GM10847 (cell line): ENCODE results near the gene BIRC6.
A peak's percentile ranks its signal among the peaks of the same experiment; 100 is the strongest.

Experiments used
- POLR2A ChIP-seq: IDR thresholded peaks from 2 replicates; pipeline ENCODE4 v1.6.1; 2011; ENCODE audit not compliant: insufficient read length; ENCODE audit errors: extremely low read depth

Gene BIRC6

GRCh38 chr2:32622570-32623310 is 265.9 kb downstream of the BIRC6 start:
- TF ChIP-seq POLR2A = no peak

- TF ChIP-seq POLR2A = no peak
Measured at GRCh38 chr2:32623311-32623706, 266.5 kb downstream of the BIRC6 start.

- no peak for TF ChIP-seq POLR2A
Measured at GRCh38 chr2:32624812-32625211, 268.0 kb downstream of the BIRC6 start.

GRCh38 chr2:32626639-32627221 is 269.9 kb downstream of the BIRC6 start:
- TF ChIP-seq POLR2A = no peak

- TF ChIP-seq POLR2A = no peak
Measured at GRCh38 chr2:32627441-32627813, 270.6 kb downstream of the BIRC6 start.

GRCh38 chr2:32627814-32628579 is 271.2 kb downstream of the BIRC6 start, which contains the start of gene TTC27:
TSS of gene TTC27 (plus strand) at chr2:32628050. CDS start at chr2:32628293, 243 bp downstream.
- peak; percentile 61 for TF ChIP-seq POLR2A

GRCh38 chr2:32632089-32632488 is 275.3 kb downstream of the BIRC6 start:
- no peak for TF ChIP-seq POLR2A

GRCh38 chr2:32633040-32633439 is 276.2 kb downstream of the BIRC6 start:
- TF ChIP-seq POLR2A = no peak

- TF ChIP-seq POLR2A = no peak
Measured at GRCh38 chr2:32641180-32641579, 284.4 kb downstream of the BIRC6 start.

- TF ChIP-seq POLR2A = no peak
Measured at GRCh38 chr2:32647180-32647651, 290.4 kb downstream of the BIRC6 start.

- TF ChIP-seq POLR2A = no peak
Measured at GRCh38 chr2:32652555-32653209, 295.9 kb downstream of the BIRC6 start.

GRCh38 chr2:32656069-32656468 is 299.2 kb downstream of the BIRC6 start:
- no peak for TF ChIP-seq POLR2A

- no peak for TF ChIP-seq POLR2A
Measured at GRCh38 chr2:32663864-32664263, 307.0 kb downstream of the BIRC6 start.

- no peak for TF ChIP-seq POLR2A
Measured at GRCh38 chr2:32666704-32667103, 309.9 kb downstream of the BIRC6 start.

GRCh38 chr2:32668254-32668653 is 311.4 kb downstream of the BIRC6 start:
- TF ChIP-seq POLR2A = no peak
